Activated CD4-positive, alpha-beta memory T cell treated with anti-CD3 and anti-CD28 coated beads for 36 hours (primary cell): ENCODE data around the gene BMPR2. TPM values are rescaled to one million over a fixed set of nuclear protein-coding genes. Genes with fewer than 3 reads are reported as not detected.
"Not testable (repeated sequence)": the region's sequence is repeated elsewhere in the genome, so short reads cannot be mapped to it uniquely, and the experiment has no call there.

ENCODE experiments used
- CTCF ChIA-PET: fragments of 350-600 bp; sonication (Branson Sonifier 250); formaldehyde crosslinking; loops from one replicate; lab custom pipeline; 2021; ENCODE audit warnings: antibody characterized with exemption, inconsistent platforms; lab: Charles Lee
- POLR2A ChIA-PET: fragments of 350-600 bp; sonication (Branson Sonifier 250); formaldehyde crosslinking; loops from one replicate; lab custom pipeline; 2021; ENCODE audit warnings: antibody characterized with exemption; lab: Charles Lee
- DNase-seq: peaks from one replicate; pipeline ENCODE4 v3.0.0-alpha.2; 2020
- H3K27ac Mint-ChIP-seq: one replicate; pipeline ENCODE4 v1.8.0; 2021; ENCODE audit warnings: mixed read lengths
- H3K27me3 Mint-ChIP-seq: one replicate; pipeline ENCODE4 v1.8.0; 2021; ENCODE audit warnings: mixed read lengths
- H3K36me3 Mint-ChIP-seq: one replicate; pipeline ENCODE4 v1.8.0; 2021; ENCODE audit warnings: mixed read lengths
- H3K4me1 Mint-ChIP-seq: one replicate; pipeline ENCODE4 v1.8.0; 2021; ENCODE audit warnings: low read depth, mixed read lengths
- H3K4me3 Mint-ChIP-seq: one replicate; pipeline ENCODE4 v1.8.0; 2021; ENCODE audit warnings: mild to moderate bottlenecking, mixed read lengths
- H3K9me3 Mint-ChIP-seq: one replicate; pipeline ENCODE4 v1.8.0; 2021; ENCODE audit warnings: mixed read lengths
- intact Hi-C: fragments of 100-400 bp; cut with micrococcal nuclease; formaldehyde crosslinking; loops from one replicate; pipeline ENCODE4 v1.15.1; 2023
- total RNA-seq, 2 experiments: library from RNA; stranded (reverse); gene quantifications; one replicate each; pipeline ENCODE4 v1.2.3, GENCODE V29; 2021

Gene BMPR2
- total RNA-seq, 2 experiments from 2014 or later: 8.2 to 8.7 TPM

- H3K27me3 Mint-ChIP-seq, DNase-seq, H3K4me3 Mint-ChIP-seq, CTCF ChIA-PET, H3K27ac Mint-ChIP-seq, intact Hi-C loops, POLR2A ChIA-PET, H3K4me1 Mint-ChIP-seq, H3K36me3 Mint-ChIP-seq, H3K9me3 Mint-ChIP-seq: not testable (repeated sequence)
Measured at GRCh38 chr2:202551000-202551399, 174.9 kb downstream of the BMPR2 start.

- no peaks in the 10 kb centered on the region for H3K9me3 Mint-ChIP-seq
- H3K36me3 Mint-ChIP-seq: peaks cover 11% of the 10 kb centered on the region
- no peaks in the 10 kb centered on the region for H3K27me3 Mint-ChIP-seq
- CTCF ChIA-PET: interaction anchor here (0.9 kb wide), 1 partner anchor 9 kb away, joined by 3 read pairs; no protein-coding TSS in a partner anchor
- POLR2A ChIA-PET: no interaction called here
- no peak overlapping the region for H3K4me3 Mint-ChIP-seq
- peak; percentile 37 for DNase-seq
- H3K27ac Mint-ChIP-seq: no peak overlapping the region
- intact Hi-C loops: no loop called here
- H3K4me1 Mint-ChIP-seq: peaks cover 4% of the 10 kb centered on the region
Measured at GRCh38 chr2:202555356-202555755, 179.2 kb downstream of the BMPR2 start.

- intact Hi-C loops: no loop called here
- no peak for DNase-seq
- ChIA-PET POLR2A (interaction anchor here (0.6 kb wide), 1 partner anchor 102 kb away, joined by 3 read pairs; no protein-coding TSS in a partner anchor), CTCF (interaction anchor here (0.7 kb wide), 1 partner anchor 1231 kb away, joined by 3 read pairs; no protein-coding TSS in a partner anchor)
- Mint-ChIP-seq H3K4me3 (no peak overlapping the region), H3K27me3 (no peaks in the 10 kb centered on the region), H3K27ac (no peak overlapping the region), H3K36me3 (peaks cover 9% of the 10 kb centered on the region), H3K9me3 (no peaks in the 10 kb centered on the region), H3K4me1 (peaks cover 6% of the 10 kb centered on the region)
Measured at GRCh38 chr2:202560200-202560599, 184.1 kb downstream of the BMPR2 start.

GRCh38 chr2:202564226-202564625, 188.1 kb downstream of the BMPR2 start:
- H3K4me1 Mint-ChIP-seq: peaks cover 3% of the 10 kb centered on the region
- no peaks in the 10 kb centered on the region for H3K9me3 Mint-ChIP-seq
- CTCF ChIA-PET: interaction anchor here (0.7 kb wide), 1 partner anchor 9 kb away, joined by 3 read pairs; no protein-coding TSS in a partner anchor
- POLR2A ChIA-PET: no interaction called here
- intact Hi-C loops: no loop called here
- no peak for DNase-seq
- H3K4me3 Mint-ChIP-seq: no peak overlapping the region
- no peak overlapping the region for H3K27ac Mint-ChIP-seq
- H3K36me3 Mint-ChIP-seq: no peaks in the 10 kb centered on the region
- no peaks in the 10 kb centered on the region for H3K27me3 Mint-ChIP-seq

- Mint-ChIP-seq H3K4me3 (no peak overlapping the region), H3K27me3 (no peaks in the 10 kb centered on the region), H3K4me1 (peaks cover 3% of the 10 kb centered on the region), H3K27ac (no peak overlapping the region), H3K9me3 (no peaks in the 10 kb centered on the region), H3K36me3 (no peaks in the 10 kb centered on the region)
- CTCF ChIA-PET: interaction anchor here (1.2 kb wide), 1 partner anchor 22 kb away, joined by 8 read pairs; no protein-coding TSS in a partner anchor
- DNase-seq: no peak
- intact Hi-C loops: no loop called here
- POLR2A ChIA-PET: no interaction called here
Measured at GRCh38 chr2:202566286-202566685, 190.2 kb downstream of the BMPR2 start.

GRCh38 chr2:202574541-202574940, 198.4 kb downstream of the BMPR2 start:
- DNase-seq: no peak
- no peaks in the 10 kb centered on the region for H3K27me3 Mint-ChIP-seq
- no peaks in the 10 kb centered on the region for H3K9me3 Mint-ChIP-seq
- intact Hi-C loops: loop anchor here (1.0 to 5.0 kb wide), 3 partner anchors 296 to 1243 kb away; no protein-coding TSS in a partner anchor
- no peaks in the 10 kb centered on the region for H3K36me3 Mint-ChIP-seq
- CTCF ChIA-PET: interaction anchor here (0.6 to 2.9 kb wide), 12 partner anchors 9 to 880 kb away, joined by 3 to 14 read pairs (median 3); partner anchors contain the start of gene ICA1L
- no peak overlapping the region for H3K27ac Mint-ChIP-seq
- POLR2A ChIA-PET: interaction anchor here (0.6 kb wide), 1 partner anchor 1337 kb away, joined by 3 read pairs; no protein-coding TSS in a partner anchor
- H3K4me3 Mint-ChIP-seq: no peak overlapping the region
- H3K4me1 Mint-ChIP-seq: no peaks in the 10 kb centered on the region

GRCh38 chr2:202575194-202575593, 199.1 kb downstream of the BMPR2 start:
- H3K4me3 Mint-ChIP-seq, H3K27me3 Mint-ChIP-seq, DNase-seq, H3K4me1 Mint-ChIP-seq, H3K9me3 Mint-ChIP-seq, intact Hi-C loops, H3K27ac Mint-ChIP-seq, H3K36me3 Mint-ChIP-seq: not testable (repeated sequence)
- ChIA-PET CTCF (interaction anchor here (0.6 to 2.9 kb wide), 3 partner anchors 14 to 1240 kb away, joined by 4 to 14 read pairs (median 12); partner anchors contain the start of gene ICA1L), POLR2A (interaction anchor here (0.6 kb wide), 1 partner anchor 1337 kb away, joined by 3 read pairs; no protein-coding TSS in a partner anchor)

- Mint-ChIP-seq H3K4me3 (no peak overlapping the region), H3K9me3 (no peaks in the 10 kb centered on the region), H3K4me1 (no peaks in the 10 kb centered on the region), H3K27me3 (no peaks in the 10 kb centered on the region), H3K27ac (no peak overlapping the region), H3K36me3 (no peaks in the 10 kb centered on the region)
- no peak for DNase-seq
- ChIA-PET POLR2A (no interaction called here), CTCF (no interaction called here)
- intact Hi-C loops: no loop called here
Measured at GRCh38 chr2:202577250-202578183, 201.4 kb downstream of the BMPR2 start.

- POLR2A ChIA-PET: interaction anchor here (0.6 kb wide), 1 partner anchor 847 kb away, joined by 5 read pairs; no protein-coding TSS in a partner anchor
- CTCF ChIA-PET: interaction anchor here (1.2 kb wide), 1 partner anchor 9 kb away, joined by 3 read pairs; no protein-coding TSS in a partner anchor
Measured at GRCh38 chr2:202582846-202583245, 206.7 kb downstream of the BMPR2 start.

GRCh38 chr2:202583709-202584219, 207.6 kb downstream of the BMPR2 start:
- intact Hi-C loops: no loop called here
- H3K9me3 Mint-ChIP-seq: peaks cover 6% of the 10 kb centered on the region
- H3K27ac Mint-ChIP-seq: no peak overlapping the region
- H3K4me3 Mint-ChIP-seq: no peak overlapping the region
- POLR2A ChIA-PET: no interaction called here
- CTCF ChIA-PET: interaction anchor here (1.2 kb wide), 1 partner anchor 9 kb away, joined by 3 read pairs; no protein-coding TSS in a partner anchor
- H3K27me3 Mint-ChIP-seq: peaks cover 2% of the 10 kb centered on the region
- H3K4me1 Mint-ChIP-seq: peaks cover 9% of the 10 kb centered on the region
- peaks cover 2% of the 10 kb centered on the region for H3K36me3 Mint-ChIP-seq
- DNase-seq: no peak

More at GRCh38 chr2:202582846-202583245, 206.7 kb downstream of the BMPR2 start:
- H3K27ac Mint-ChIP-seq, H3K27me3 Mint-ChIP-seq, H3K4me1 Mint-ChIP-seq, H3K9me3 Mint-ChIP-seq, H3K4me3 Mint-ChIP-seq, H3K36me3 Mint-ChIP-seq, intact Hi-C loops, DNase-seq: not testable (repeated sequence)

- POLR2A ChIA-PET: no interaction called here
- Mint-ChIP-seq H3K36me3 (no peaks in the 10 kb centered on the region), H3K27me3 (peaks cover 2% of the 10 kb centered on the region), H3K4me3 (no peak overlapping the region), H3K4me1 (peaks cover 7% of the 10 kb centered on the region), H3K27ac (no peak overlapping the region), H3K9me3 (peaks cover 2% of the 10 kb centered on the region)
- intact Hi-C loops: loop anchor here (1.0 to 5.0 kb wide), 3 partner anchors 45 to 281 kb away; partner anchors contain the start of gene FAM117B
- CTCF ChIA-PET: interaction anchor here (0.6 to 5.0 kb wide), 34 partner anchors 10 to 1224 kb away, joined by 3 to 64 read pairs (median 4); partner anchors contain the start of genes CARF, FAM117B, ICA1L and WDR12
- peak; percentile 77 for DNase-seq
Measured at GRCh38 chr2:202588647-202589581, 212.8 kb downstream of the BMPR2 start.
